ENCODE results near the gene SUGT1.

SUGT1 gene

GRCh38 chr13:52638666-52639328 is 13.8 kb upstream of the SUGT1 start:
- no peak overlapping the region for H3K27ac ChIP-seq
- H3K4me3 ChIP-seq (IDR thresholded peaks at IDR 0.05; ENCODE audit: insufficient read depth, low read depth, low read length) = no peak overlapping the region
- no peaks in the 10 kb centered on the region for H3K27me3 ChIP-seq (ENCODE audit: insufficient read depth, low read depth)
- no peak overlapping the region for H3K9ac ChIP-seq
- no peaks in the 10 kb centered on the region for H3K4me1 ChIP-seq (ENCODE audit: low read depth, poor library complexity, severe bottlenecking)
- H2AFZ ChIP-seq (ENCODE audit: low read depth) = no peak overlapping the region
- H3K79me2 ChIP-seq (ENCODE audit: insufficient read depth, low read depth) = no peaks in the 10 kb centered on the region
- H3K4me2 ChIP-seq = no peak overlapping the region
- no peaks in the 10 kb centered on the region for H3K36me3 ChIP-seq (ENCODE audit: insufficient read depth)
- no peaks in the 10 kb centered on the region for H4K20me1 ChIP-seq (ENCODE audit: insufficient read depth)
- TF ChIP-seq CTCF (conservative IDR thresholded peaks at IDR 0.05; ENCODE audit: low read depth, low read length) = no peak

GRCh38 chr13:52642131-52642530 is 10.5 kb upstream of the SUGT1 start, which contains the start of gene HNRNPA1L2:
Gene HNRNPA1L2 (plus strand): TSS chr13:52642431. CDS start chr13:52642493, 62 bp downstream.
- H3K27me3 ChIP-seq (ENCODE audit: insufficient read depth, low read depth) = no peaks in the 10 kb centered on the region
- no peaks in the 10 kb centered on the region for H3K79me2 ChIP-seq (ENCODE audit: insufficient read depth, low read depth)
- no peaks in the 10 kb centered on the region for H4K20me1 ChIP-seq (ENCODE audit: insufficient read depth)
- H3K27ac ChIP-seq = no peak within 1 kb of the TSS
- H3K36me3 ChIP-seq (ENCODE audit: insufficient read depth) = no peaks in the 10 kb centered on the region
- no peak within 1 kb of the TSS for H2AFZ ChIP-seq (ENCODE audit: low read depth)
- no peak within 1 kb of the TSS for H3K4me3 ChIP-seq (IDR thresholded peaks at IDR 0.05; ENCODE audit: insufficient read depth, low read depth, low read length)
- H3K4me2 ChIP-seq = no peak within 1 kb of the TSS
- no peak within 1 kb of the TSS for H3K9ac ChIP-seq
- no peak for TF ChIP-seq CTCF (conservative IDR thresholded peaks at IDR 0.05; ENCODE audit: low read depth, low read length)
- H3K4me1 ChIP-seq (ENCODE audit: low read depth, poor library complexity, severe bottlenecking) = peaks cover 9% of the 10 kb centered on the region

GRCh38 chr13:52644108-52644507 is 8.5 kb upstream of the SUGT1 start:
- no peak overlapping the region for H3K27ac ChIP-seq
- H4K20me1 ChIP-seq (ENCODE audit: insufficient read depth) = no peaks in the 10 kb centered on the region

GRCh38 chr13:52646967-52647366 is 5.7 kb upstream of the SUGT1 start:
- Histone ChIP-seq H3K4me2 (no peak overlapping the region), H3K36me3 (ENCODE audit: insufficient read depth) (no peaks in the 10 kb centered on the region), H2AFZ (ENCODE audit: low read depth) (no peak overlapping the region), H3K4me1 (ENCODE audit: low read depth, poor library complexity, severe bottlenecking) (peaks cover 18% of the 10 kb centered on the region), H3K27ac (no peak overlapping the region), H3K9ac (no peak overlapping the region), H4K20me1 (ENCODE audit: insufficient read depth) (no peaks in the 10 kb centered on the region), H3K27me3 (ENCODE audit: insufficient read depth, low read depth) (no peaks in the 10 kb centered on the region), H3K4me3 (IDR thresholded peaks at IDR 0.05; ENCODE audit: insufficient read depth, low read depth, low read length) (no peak overlapping the region), H3K79me2 (ENCODE audit: insufficient read depth, low read depth) (peaks cover 12% of the 10 kb centered on the region)
- no peak for TF ChIP-seq CTCF (conservative IDR thresholded peaks at IDR 0.05; ENCODE audit: low read depth, low read length)

More at GRCh38 chr13:52644108-52644507, 8.5 kb upstream of the SUGT1 start:
- Histone ChIP-seq H3K4me1 (ENCODE audit: low read depth, poor library complexity, severe bottlenecking) (peaks cover 9% of the 10 kb centered on the region), H3K4me3 (IDR thresholded peaks at IDR 0.05; ENCODE audit: insufficient read depth, low read depth, low read length) (no peak overlapping the region), H2AFZ (ENCODE audit: low read depth) (no peak overlapping the region), H3K9ac (no peak overlapping the region), H3K27me3 (ENCODE audit: insufficient read depth, low read depth) (no peaks in the 10 kb centered on the region), H3K4me2 (no peak overlapping the region), H3K79me2 (ENCODE audit: insufficient read depth, low read depth) (no peaks in the 10 kb centered on the region), H3K36me3 (ENCODE audit: insufficient read depth) (no peaks in the 10 kb centered on the region)
- no peak for TF ChIP-seq CTCF (conservative IDR thresholded peaks at IDR 0.05; ENCODE audit: low read depth, low read length)

Data from KMS-11 (cell line).